Neuron (in vitro differentiated cells): Measurements from ENCODE around the gene DAND5.
A peak's percentile ranks its signal among the peaks of the same experiment; 100 is the strongest.

Source experiments
- H2AFZ ChIP-seq: one replicate; pipeline ENCODE4 v1.6.1; 2013; ENCODE audit warnings: low read depth, mild to moderate bottlenecking, inconsistent platforms, low read length, moderate library complexity
- H3K27me3 ChIP-seq: one replicate; pipeline ENCODE4 v1.6.1; 2013; ENCODE audit warnings: low read length; ENCODE audit not compliant: insufficient read depth
- H3K36me3 ChIP-seq: one replicate; pipeline ENCODE4 v1.6.1; 2013; ENCODE audit warnings: low read length; ENCODE audit not compliant: insufficient read depth
- H3K4me1 ChIP-seq: one replicate; pipeline ENCODE4 v1.6.1; 2013; ENCODE audit warnings: low read length; ENCODE audit not compliant: insufficient read depth
- H3K4me3 ChIP-seq: 2 replicates; pipeline ENCODE4 v1.5.1; 2013; ENCODE audit warnings: mild to moderate bottlenecking, low read length, moderate library complexity
- H3K9me3 ChIP-seq: one replicate; pipeline ENCODE4 v1.6.1; 2013; ENCODE audit warnings: low read length

The DAND5 gene

GRCh38 chr19:12983542-12984142, 14.3 kb downstream of the DAND5 start:
- Histone ChIP-seq H3K4me1 (peaks cover 11% of the 10 kb centered on the region), H3K9me3 (no peaks in the 10 kb centered on the region), H2AFZ (no peak overlapping the region), H3K27me3 (peaks cover 40% of the 10 kb centered on the region), H3K4me3 (no peak overlapping the region), H3K36me3 (no peaks in the 10 kb centered on the region)

- H3K36me3 ChIP-seq, result no peaks in the 10 kb centered on the region
- no peak overlapping the region for H3K4me3 ChIP-seq
- H2AFZ ChIP-seq, result no peak overlapping the region
- no peaks in the 10 kb centered on the region for H3K9me3 ChIP-seq
- peaks cover 40% of the 10 kb centered on the region for H3K27me3 ChIP-seq
- H3K4me1 ChIP-seq, result peaks cover 11% of the 10 kb centered on the region
Observed at GRCh38 chr19:12984143-12984627, 14.8 kb downstream of the DAND5 start.

GRCh38 chr19:12984683-12985048, 15.3 kb downstream of the DAND5 start:
- Histone ChIP-seq H3K9me3 (no peaks in the 10 kb centered on the region), H3K27me3 (peaks cover 40% of the 10 kb centered on the region), H3K4me3 (no peak overlapping the region), H2AFZ (no peak overlapping the region), H3K36me3 (no peaks in the 10 kb centered on the region), H3K4me1 (peaks cover 11% of the 10 kb centered on the region)

- Histone ChIP-seq H3K4me3 (no peak overlapping the region), H3K27me3 (peaks cover 45% of the 10 kb centered on the region), H2AFZ (no peak overlapping the region), H3K36me3 (no peaks in the 10 kb centered on the region), H3K9me3 (no peaks in the 10 kb centered on the region), H3K4me1 (peaks cover 11% of the 10 kb centered on the region)
Observed at GRCh38 chr19:12985049-12985776, 15.8 kb downstream of the DAND5 start.

- Histone ChIP-seq H3K4me3 (no peak overlapping the region), H3K27me3 (peaks cover 56% of the 10 kb centered on the region), H2AFZ (no peak overlapping the region)
Observed at GRCh38 chr19:12986726-12987125, 17.4 kb downstream of the DAND5 start.

GRCh38 chr19:12987190-12987589, 17.8 kb downstream of the DAND5 start:
- H3K9me3 ChIP-seq, result no peaks in the 10 kb centered on the region
- H3K4me3 ChIP-seq, result no peak overlapping the region
- no peaks in the 10 kb centered on the region for H3K36me3 ChIP-seq
- peaks cover 56% of the 10 kb centered on the region for H3K27me3 ChIP-seq
- H3K4me1 ChIP-seq, result peaks cover 11% of the 10 kb centered on the region
- H2AFZ ChIP-seq, result no peak overlapping the region

More at GRCh38 chr19:12986726-12987125, 17.4 kb downstream of the DAND5 start:
- Histone ChIP-seq H3K9me3 (no peaks in the 10 kb centered on the region), H3K4me1 (peaks cover 11% of the 10 kb centered on the region), H3K36me3 (no peaks in the 10 kb centered on the region)

- Histone ChIP-seq H3K4me1 (peaks cover 11% of the 10 kb centered on the region), H3K9me3 (no peaks in the 10 kb centered on the region), H2AFZ (no peak overlapping the region), H3K36me3 (no peaks in the 10 kb centered on the region), H3K27me3 (peaks cover 56% of the 10 kb centered on the region), H3K4me3 (no peak overlapping the region)
Observed at GRCh38 chr19:12987781-12988180, 18.4 kb downstream of the DAND5 start.

- Histone ChIP-seq H3K4me3 (no peak overlapping the region), H3K9me3 (no peaks in the 10 kb centered on the region), H3K27me3 (peaks cover 59% of the 10 kb centered on the region)
Observed at GRCh38 chr19:12990431-12990830, 21.1 kb downstream of the DAND5 start.

GRCh38 chr19:12990853-12991252, 21.5 kb downstream of the DAND5 start:
- Histone ChIP-seq H3K36me3 (no peaks in the 10 kb centered on the region), H2AFZ (no peak overlapping the region), H3K9me3 (no peaks in the 10 kb centered on the region), H3K4me3 (no peak overlapping the region), H3K27me3 (peaks cover 55% of the 10 kb centered on the region), H3K4me1 (peaks cover under 1% of the 10 kb centered on the region)

More at GRCh38 chr19:12990431-12990830, 21.1 kb downstream of the DAND5 start:
- no peaks in the 10 kb centered on the region for H3K36me3 ChIP-seq
- H3K4me1 ChIP-seq, result peaks cover under 1% of the 10 kb centered on the region
- H2AFZ ChIP-seq, result no peak overlapping the region

GRCh38 chr19:12991296-12991695, 21.9 kb downstream of the DAND5 start:
- peaks cover 55% of the 10 kb centered on the region for H3K27me3 ChIP-seq
- H3K4me1 ChIP-seq, result peaks cover 3% of the 10 kb centered on the region
- H2AFZ ChIP-seq, result no peak overlapping the region
- no peaks in the 10 kb centered on the region for H3K9me3 ChIP-seq
- H3K4me3 ChIP-seq, result no peak overlapping the region
- H3K36me3 ChIP-seq, result no peaks in the 10 kb centered on the region

- H3K27me3 ChIP-seq, result peaks cover 60% of the 10 kb centered on the region
- H3K9me3 ChIP-seq, result no peaks in the 10 kb centered on the region
Observed at GRCh38 chr19:12992729-12993128, 23.4 kb downstream of the DAND5 start.

GRCh38 chr19:12993562-12993961, 24.2 kb downstream of the DAND5 start:
- Histone ChIP-seq H3K4me3 (no peak overlapping the region), H3K9me3 (no peaks in the 10 kb centered on the region), H2AFZ (no peak overlapping the region), H3K27me3 (peaks cover 59% of the 10 kb centered on the region), H3K4me1 (peaks cover 3% of the 10 kb centered on the region), H3K36me3 (no peaks in the 10 kb centered on the region)

More at GRCh38 chr19:12992729-12993128, 23.4 kb downstream of the DAND5 start:
- no peak overlapping the region for H2AFZ ChIP-seq
- no peak overlapping the region for H3K4me3 ChIP-seq
- H3K4me1 ChIP-seq, result peaks cover 3% of the 10 kb centered on the region
- H3K36me3 ChIP-seq, result no peaks in the 10 kb centered on the region

- Histone ChIP-seq H3K27me3 (peaks cover 68% of the 10 kb centered on the region), H3K4me1 (peaks cover 3% of the 10 kb centered on the region), H3K4me3 (peak within 1 kb of the TSS; percentile 30), H3K9me3 (no peaks in the 10 kb centered on the region), H2AFZ (no peak within 1 kb of the TSS), H3K36me3 (no peaks in the 10 kb centered on the region)
Observed at GRCh38 chr19:12994701-12995595, 25.6 kb downstream of the DAND5 start, which contains the start of gene NFIX. TSS of gene NFIX (plus strand) at chr19:12995475. CDS start at chr19:12995838, 363 bp downstream.
